Rectal smooth muscle tissue (tissue), 1 donor: ENCODE measurements around the gene TOP3A.

Source experiments
- H3K27ac ChIP-seq: one replicate; pipeline ENCODE4 v1.7.0; 2013; ENCODE audit warnings: low read depth, low read length, inconsistent platforms
- H3K27me3 ChIP-seq: one replicate; pipeline ENCODE4 v1.7.0; 2013; ENCODE audit warnings: low read length; ENCODE audit not compliant: control insufficient read depth, insufficient read depth
- H3K36me3 ChIP-seq: one replicate; pipeline ENCODE4 v1.7.0; 2013; ENCODE audit warnings: low read length; ENCODE audit not compliant: control insufficient read depth, insufficient read depth
- H3K4me1 ChIP-seq: one replicate; pipeline ENCODE4 v1.7.0; 2013; ENCODE audit warnings: low read length; ENCODE audit not compliant: control insufficient read depth, insufficient read depth
- H3K4me3 ChIP-seq: one replicate; pipeline ENCODE4 v1.7.0; 2013; ENCODE audit warnings: low read length
- H3K9ac ChIP-seq: one replicate; pipeline ENCODE4 v1.7.0; 2013; ENCODE audit warnings: low read length

Gene TOP3A

DNA sequence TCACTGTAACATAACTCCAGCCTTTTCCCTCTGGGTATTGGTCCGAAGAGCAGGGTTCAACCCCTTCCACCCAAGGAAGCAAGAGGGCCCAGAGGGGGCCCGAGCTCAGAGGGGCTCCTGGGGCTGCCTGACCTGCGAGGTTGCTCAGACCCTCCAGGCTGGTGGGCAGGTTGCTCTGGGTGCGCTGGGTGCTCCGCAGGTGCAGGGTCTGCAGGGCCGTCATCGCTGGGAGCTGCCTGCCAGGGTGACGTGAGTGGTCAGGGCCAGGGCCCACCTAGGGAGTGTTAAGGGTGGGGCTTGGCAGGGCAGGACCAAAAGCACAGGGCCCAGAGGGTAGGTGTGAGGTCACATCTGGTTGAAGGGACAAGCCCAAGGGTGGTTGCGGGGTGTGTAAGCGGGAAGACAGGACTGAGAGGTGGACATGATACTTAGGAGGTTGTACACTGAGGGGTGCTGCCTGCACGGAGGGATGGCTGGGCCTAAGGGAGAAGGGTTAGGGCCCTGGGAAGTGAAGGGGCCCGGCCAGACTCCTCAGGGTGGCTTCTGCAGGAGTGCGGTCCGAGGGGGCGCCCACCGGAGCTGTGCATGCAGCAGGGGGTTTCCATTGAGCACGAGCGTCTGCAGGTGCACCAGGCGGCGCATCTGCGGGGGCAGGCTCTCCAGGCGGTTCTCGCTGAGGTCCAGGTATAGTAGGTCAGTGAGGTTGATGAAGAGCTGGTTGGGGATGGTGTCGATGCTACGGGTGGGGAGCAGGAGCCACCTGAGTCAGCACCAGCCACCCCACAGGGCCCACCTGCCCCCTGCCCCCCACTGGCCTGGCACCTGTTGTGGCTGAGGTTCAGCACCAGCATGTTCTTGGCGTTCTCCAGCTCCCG is 60.6 kb downstream of the TOP3A start:
- H3K36me3 ChIP-seq = peaks cover 53% of the 10 kb centered on the region
- no peaks in the 10 kb centered on the region for H3K27me3 ChIP-seq
- H3K27ac ChIP-seq = no peak overlapping the region
- H3K9ac ChIP-seq = no peak overlapping the region
- H3K4me3 ChIP-seq = no peak overlapping the region
- H3K4me1 ChIP-seq = peaks cover 10% of the 10 kb centered on the region

DNA sequence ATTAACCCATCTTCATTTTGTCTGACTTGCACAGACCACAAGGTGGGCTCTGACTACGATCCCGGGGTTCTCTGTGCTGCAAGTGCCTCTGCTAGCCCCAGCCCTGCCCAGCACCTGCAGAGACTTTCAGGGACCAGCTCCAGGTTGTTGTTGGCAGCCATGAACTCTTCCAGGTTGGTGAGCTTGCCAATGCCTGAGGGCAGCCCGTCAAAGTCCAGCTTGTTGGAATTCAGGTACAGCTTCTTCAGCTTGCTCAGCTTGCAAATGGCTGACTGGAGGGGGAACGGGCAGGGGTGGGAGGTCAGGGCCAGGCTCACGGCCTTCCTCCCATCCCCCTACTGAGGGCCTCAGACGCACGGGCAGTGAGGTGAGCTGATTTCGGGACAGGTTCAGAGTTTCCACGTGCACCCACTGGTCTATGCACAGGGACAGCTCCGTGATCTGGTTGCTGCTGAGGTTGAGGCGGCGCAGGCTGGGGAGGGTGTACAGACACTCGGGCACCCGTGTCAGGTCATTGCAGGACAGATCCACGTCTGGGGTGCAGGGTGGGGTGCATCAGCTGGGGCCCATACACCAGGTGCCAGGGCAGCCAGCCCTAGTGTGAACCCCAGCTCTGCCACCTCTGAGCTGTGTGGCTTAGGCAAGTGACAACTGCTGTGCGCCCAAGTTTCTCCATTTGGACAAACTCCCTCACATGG is 61.5 kb downstream of the TOP3A start:
- Histone ChIP-seq H3K9ac (no peak overlapping the region), H3K27ac (no peak overlapping the region), H3K27me3 (no peaks in the 10 kb centered on the region), H3K36me3 (peaks cover 53% of the 10 kb centered on the region), H3K4me1 (peaks cover 7% of the 10 kb centered on the region), H3K4me3 (no peak overlapping the region)

DNA sequence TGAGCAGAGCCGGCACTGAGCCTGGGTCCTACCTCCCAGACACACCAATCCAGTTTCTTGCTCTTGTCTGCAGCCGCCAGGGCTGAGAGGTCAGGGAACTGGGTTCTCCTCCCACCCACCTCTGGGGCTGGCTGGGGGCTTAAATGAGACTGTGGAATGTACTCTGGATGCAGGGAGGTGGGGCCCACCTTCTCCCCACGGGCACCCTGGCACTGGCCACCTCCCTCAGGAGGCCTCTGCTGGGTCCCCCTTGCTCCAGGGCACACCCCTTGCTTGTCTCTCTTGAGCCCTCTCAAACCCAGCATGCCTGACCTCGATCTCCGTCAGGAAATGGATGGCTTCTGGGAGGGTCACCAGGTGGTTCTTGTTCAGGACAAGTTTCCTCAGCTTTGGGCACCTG is 62.6 kb downstream of the TOP3A start:
- Histone ChIP-seq H3K4me3 (no peak overlapping the region), H3K27me3 (no peaks in the 10 kb centered on the region), H3K9ac (no peak overlapping the region), H3K36me3 (peaks cover 53% of the 10 kb centered on the region), H3K27ac (no peak overlapping the region), H3K4me1 (peaks cover 4% of the 10 kb centered on the region)

DNA sequence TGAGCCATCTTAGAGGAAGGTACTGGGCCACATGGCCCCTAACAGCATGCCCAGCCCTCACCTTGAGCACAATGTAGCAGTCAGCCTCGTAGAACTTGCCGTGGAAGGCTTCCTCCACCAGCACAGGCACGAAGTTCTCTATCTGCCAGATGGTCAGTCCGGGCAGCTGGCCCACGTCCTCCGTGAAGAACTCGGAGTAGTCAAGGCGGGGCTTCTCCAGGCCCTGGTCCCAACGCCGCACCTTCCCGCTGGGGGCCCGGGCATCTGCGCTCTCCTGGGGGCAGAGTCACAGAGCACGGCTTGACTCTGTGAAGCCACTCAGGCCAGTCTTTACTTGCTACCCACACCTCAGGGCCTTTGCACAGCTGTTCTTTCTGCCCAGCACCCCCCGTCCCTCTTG is 63.6 kb downstream of the TOP3A start:
- Histone ChIP-seq H3K9ac (no peak overlapping the region), H3K27me3 (no peaks in the 10 kb centered on the region), H3K4me3 (no peak overlapping the region), H3K36me3 (peaks cover 57% of the 10 kb centered on the region), H3K27ac (no peak overlapping the region), H3K4me1 (no peaks in the 10 kb centered on the region)

DNA sequence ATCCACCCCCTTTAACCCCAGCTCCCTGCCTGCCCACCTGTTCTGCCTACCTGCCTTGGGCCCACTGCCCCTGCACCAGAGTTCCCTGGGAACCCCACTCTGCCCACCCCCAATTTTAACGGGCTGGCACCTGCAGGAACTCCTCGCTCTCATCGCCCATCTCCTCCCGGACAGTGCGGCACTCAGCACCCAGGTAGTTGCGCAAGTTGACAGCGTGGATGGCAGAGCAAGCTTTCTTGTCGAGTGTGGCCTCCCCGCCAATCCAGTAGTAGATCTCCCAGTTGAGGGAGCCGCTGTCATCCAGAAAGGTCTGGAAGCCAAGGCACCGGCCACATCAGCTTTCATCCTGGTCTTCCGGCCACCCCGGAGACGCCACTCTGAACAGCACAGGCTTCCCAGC is 64.1 kb downstream of the TOP3A start:
- Histone ChIP-seq H3K9ac (no peak overlapping the region), H3K36me3 (peaks cover 57% of the 10 kb centered on the region), H3K27me3 (no peaks in the 10 kb centered on the region), H3K27ac (no peak overlapping the region), H3K4me1 (no peaks in the 10 kb centered on the region), H3K4me3 (no peak overlapping the region)

DNA sequence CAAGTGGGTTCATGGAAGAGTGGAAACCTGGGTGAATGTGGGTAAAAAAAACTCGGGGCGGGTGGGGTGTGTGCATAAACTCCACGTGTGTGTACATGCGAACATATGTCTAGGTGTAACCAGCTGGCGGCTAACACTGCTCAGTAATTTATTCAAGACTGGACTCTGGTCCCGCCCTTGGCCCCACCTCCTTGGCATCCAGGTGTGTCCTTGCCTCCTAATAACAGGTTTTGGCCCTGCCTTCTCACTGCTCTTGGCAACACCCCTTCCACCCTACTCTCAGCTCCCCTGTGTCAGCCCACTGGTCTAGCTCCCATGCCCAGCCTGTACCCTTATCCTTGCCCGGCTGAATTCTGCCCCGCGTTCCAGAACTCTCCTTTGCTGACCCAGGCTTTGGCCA is 64.5 kb downstream of the TOP3A start:
- Histone ChIP-seq H3K4me1 (no peaks in the 10 kb centered on the region), H3K27ac (no peak overlapping the region), H3K36me3 (peaks cover 58% of the 10 kb centered on the region), H3K9ac (no peak overlapping the region), H3K27me3 (no peaks in the 10 kb centered on the region), H3K4me3 (no peak overlapping the region)

DNA sequence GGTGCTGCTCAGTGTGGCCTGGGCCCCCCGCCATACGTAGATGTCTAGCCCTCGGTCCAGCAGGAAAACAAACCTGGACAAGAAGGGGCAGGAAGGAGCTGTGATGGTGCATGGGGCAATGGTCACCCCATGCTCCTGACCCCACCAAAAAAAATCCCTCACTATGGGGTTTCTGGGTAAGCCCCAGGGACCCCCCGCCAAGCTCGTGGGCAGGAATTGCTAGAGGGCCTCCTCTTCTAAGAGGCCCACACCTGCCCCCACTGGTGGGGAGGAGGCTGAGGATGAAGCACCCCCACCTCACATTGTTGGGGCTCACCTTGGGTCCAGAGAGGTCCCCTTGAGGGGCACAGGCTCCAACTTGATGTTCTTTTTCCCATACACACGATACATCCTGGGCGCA is 66.0 kb downstream of the TOP3A start:
- Histone ChIP-seq H3K27me3 (no peaks in the 10 kb centered on the region), H3K36me3 (peaks cover 50% of the 10 kb centered on the region), H3K9ac (no peak overlapping the region), H3K4me1 (no peaks in the 10 kb centered on the region), H3K27ac (no peak overlapping the region), H3K4me3 (no peak overlapping the region)

DNA sequence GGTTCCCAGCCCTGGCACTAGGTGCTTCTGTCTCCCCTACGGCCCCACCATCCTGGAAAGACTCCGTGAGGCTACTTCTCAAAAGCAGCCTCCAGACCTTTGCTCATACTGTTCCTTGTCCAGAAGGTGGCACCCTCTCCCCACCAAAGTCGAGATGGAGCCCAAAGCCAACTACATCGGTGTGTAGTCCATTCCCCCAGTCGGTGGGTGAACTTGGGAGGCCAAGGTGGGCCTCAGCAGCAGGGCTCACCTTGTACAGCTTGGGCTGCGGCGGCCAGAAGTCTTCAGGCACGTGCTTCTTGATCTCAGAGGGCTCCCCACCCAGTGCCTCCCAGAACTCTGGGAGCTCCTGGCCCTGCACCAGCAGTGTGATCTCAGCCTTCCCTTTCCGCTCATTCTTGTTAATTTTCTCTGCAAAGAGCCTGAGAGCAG is 66.5 kb downstream of the TOP3A start:
- Histone ChIP-seq H3K27ac (no peak overlapping the region), H3K27me3 (no peaks in the 10 kb centered on the region), H3K9ac (no peak overlapping the region), H3K4me1 (no peaks in the 10 kb centered on the region), H3K4me3 (no peak overlapping the region), H3K36me3 (peaks cover 45% of the 10 kb centered on the region)

DNA sequence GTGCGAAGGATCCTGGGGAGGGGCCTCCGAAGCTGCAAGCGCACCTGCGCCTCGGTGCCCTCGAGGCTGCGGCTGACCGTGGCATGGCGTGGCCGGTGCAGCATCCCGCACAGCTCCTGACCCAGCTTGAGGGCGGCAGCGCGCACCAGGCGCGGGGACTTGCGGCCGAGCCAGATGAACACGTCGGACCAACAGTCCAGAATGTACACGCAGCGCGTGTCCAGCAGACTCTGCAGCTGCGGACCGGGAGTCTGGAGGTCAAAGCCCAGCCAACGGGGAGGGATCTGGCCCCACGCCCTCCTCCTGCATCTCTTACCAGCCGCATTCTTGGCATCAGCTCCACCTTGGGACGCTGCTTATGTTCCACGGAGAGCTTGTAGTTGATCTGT is 67.2 kb downstream of the TOP3A start:
- H3K9ac ChIP-seq = no peak overlapping the region
- no peak overlapping the region for H3K27ac ChIP-seq
- no peaks in the 10 kb centered on the region for H3K4me1 ChIP-seq
- no peaks in the 10 kb centered on the region for H3K27me3 ChIP-seq
- peaks cover 39% of the 10 kb centered on the region for H3K36me3 ChIP-seq
- H3K4me3 ChIP-seq = no peak overlapping the region

DNA sequence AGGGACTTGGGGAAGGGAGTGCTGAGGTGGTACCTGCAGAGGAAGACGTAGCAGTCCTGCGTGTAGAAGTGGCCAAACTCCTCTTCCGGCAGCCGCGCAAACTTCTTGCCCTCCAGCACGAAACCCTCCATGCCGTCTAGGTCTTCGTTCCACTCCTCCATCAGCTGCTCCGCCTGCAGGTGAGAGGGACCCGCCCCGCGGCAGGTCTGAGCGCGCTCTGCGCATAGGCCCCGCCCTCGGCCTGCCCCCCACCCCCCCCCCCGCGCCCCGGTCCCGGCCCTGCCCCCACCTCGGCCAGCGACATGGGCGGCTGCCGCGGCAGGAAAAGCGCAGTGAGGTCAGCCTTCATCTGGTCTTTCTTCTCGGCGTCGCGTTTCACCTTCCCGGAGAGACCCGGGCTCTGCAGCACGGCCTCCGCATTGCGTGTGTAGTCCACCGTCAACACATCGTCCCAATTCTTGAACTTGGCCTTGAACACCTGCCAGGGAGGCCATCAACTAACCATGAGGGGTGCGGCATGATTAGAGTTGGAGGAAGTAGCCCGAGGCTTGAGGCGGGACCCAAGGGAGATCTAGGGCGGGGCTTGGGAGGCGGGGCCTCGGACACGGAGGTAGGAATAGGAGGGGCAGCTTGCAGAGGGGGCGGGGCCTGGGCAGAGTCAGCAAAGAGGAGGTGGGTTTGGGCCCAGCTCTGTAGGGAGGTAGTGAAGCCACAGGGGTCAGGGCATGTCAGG is 67.7 kb downstream of the TOP3A start:
- H3K4me1 ChIP-seq = no peaks in the 10 kb centered on the region
- no peaks in the 10 kb centered on the region for H3K27me3 ChIP-seq
- no peak overlapping the region for H3K9ac ChIP-seq
- H3K27ac ChIP-seq = no peak overlapping the region
- peaks cover 34% of the 10 kb centered on the region for H3K36me3 ChIP-seq
- H3K4me3 ChIP-seq = peak overlapping the region; percentile 6

DNA sequence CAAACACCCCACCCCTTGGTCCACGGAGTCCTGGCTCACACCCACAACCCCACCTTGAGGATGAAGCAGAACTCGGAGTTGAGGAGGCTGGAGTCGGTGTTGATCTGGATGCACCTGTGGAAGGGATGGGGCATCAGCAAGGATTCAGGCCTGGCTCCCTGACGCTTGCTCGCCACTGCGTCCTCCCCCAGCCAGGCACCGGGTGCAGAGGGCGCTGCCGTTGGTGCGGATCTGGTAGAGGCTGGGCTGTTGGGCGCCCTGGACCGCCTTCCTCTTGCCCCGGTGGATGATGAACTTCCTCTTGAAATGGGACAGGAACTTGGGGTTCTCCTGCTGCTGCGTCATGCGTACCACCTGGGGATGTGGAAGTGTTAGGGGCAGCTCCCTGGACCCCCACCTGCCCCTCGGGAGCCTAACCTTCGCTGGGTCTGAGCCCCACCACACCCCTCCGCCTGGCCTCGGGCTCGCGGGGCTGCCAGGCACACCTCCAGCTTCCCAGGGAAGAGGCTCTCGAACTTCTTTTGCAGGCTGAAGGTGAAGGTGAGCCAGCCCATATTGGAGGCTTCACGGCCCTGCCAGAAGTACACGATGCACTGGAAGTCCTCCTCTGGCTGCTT is 68.6 kb downstream of the TOP3A start:
- H3K27me3 ChIP-seq = no peaks in the 10 kb centered on the region
- no peak overlapping the region for H3K27ac ChIP-seq
- no peak overlapping the region for H3K4me3 ChIP-seq
- no peak overlapping the region for H3K9ac ChIP-seq
- H3K4me1 ChIP-seq = no peaks in the 10 kb centered on the region
- H3K36me3 ChIP-seq = peaks cover 27% of the 10 kb centered on the region
